HL-60 (cell line): Measurements from ENCODE around the gene TPP2.

ENCODE experiments used
- CTCF ChIP-seq: IDR thresholded peaks from one replicate; pipeline ENCODE4 v1.5.1; 2011; ENCODE audit warnings: low read length, control low read depth, inconsistent platforms; ENCODE audit not compliant: insufficient read depth
- POLR2AphosphoS5 ChIP-seq: IDR thresholded peaks from 2 replicates; pipeline ENCODE4 v1.6.1; 2012; ENCODE audit warnings: low read depth
- SPI1 ChIP-seq: IDR thresholded peaks from 2 replicates; pipeline ENCODE4 v1.6.1; 2012; ENCODE audit warnings: low read depth, mild to moderate bottlenecking, borderline replicate concordance
- TF ChIP-seq, protein P1 (sequence below): IDR thresholded peaks from 2 replicates; pipeline ENCODE4 v1.6.1; 2012; ENCODE audit warnings: low read depth; ENCODE audit not compliant: insufficient replicate concordance

- TF ChIP-seq, protein P1, sequence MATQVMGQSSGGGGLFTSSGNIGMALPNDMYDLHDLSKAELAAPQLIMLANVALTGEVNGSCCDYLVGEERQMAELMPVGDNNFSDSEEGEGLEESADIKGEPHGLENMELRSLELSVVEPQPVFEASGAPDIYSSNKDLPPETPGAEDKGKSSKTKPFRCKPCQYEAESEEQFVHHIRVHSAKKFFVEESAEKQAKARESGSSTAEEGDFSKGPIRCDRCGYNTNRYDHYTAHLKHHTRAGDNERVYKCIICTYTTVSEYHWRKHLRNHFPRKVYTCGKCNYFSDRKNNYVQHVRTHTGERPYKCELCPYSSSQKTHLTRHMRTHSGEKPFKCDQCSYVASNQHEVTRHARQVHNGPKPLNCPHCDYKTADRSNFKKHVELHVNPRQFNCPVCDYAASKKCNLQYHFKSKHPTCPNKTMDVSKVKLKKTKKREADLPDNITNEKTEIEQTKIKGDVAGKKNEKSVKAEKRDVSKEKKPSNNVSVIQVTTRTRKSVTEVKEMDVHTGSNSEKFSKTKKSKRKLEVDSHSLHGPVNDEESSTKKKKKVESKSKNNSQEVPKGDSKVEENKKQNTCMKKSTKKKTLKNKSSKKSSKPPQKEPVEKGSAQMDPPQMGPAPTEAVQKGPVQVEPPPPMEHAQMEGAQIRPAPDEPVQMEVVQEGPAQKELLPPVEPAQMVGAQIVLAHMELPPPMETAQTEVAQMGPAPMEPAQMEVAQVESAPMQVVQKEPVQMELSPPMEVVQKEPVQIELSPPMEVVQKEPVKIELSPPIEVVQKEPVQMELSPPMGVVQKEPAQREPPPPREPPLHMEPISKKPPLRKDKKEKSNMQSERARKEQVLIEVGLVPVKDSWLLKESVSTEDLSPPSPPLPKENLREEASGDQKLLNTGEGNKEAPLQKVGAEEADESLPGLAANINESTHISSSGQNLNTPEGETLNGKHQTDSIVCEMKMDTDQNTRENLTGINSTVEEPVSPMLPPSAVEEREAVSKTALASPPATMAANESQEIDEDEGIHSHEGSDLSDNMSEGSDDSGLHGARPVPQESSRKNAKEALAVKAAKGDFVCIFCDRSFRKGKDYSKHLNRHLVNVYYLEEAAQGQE, result no peak
- TF ChIP-seq CTCF, result no peak
- TF ChIP-seq POLR2AphosphoS5, result no peak
- TF ChIP-seq SPI1, result no peak
These were observed 85.4 kb downstream of the TPP2 start for GRCh38 chr13:102682211-102682610.
